GM13977 (cell line): Measurements from ENCODE around the gene CFDP1.

ENCODE experiments used
- DNase-seq: peaks from one replicate; pipeline ENCODE4 v3.0.0; 2012; ENCODE audit warnings: low spot score
- in situ Hi-C: fragments of 300-500 bp; cut with MboI; formaldehyde crosslinking; loops from one replicate; pipeline ENCODE4 v1.12.0; 2022; ENCODE audit warnings: low sequenced_read_pairs, low pct_unique_long_range_greater_than_20kb, mixed read lengths, inconsistent platforms; ENCODE audit not compliant: unreplicated experiment
- TF ChIP-seq, protein P1 (sequence below): IDR thresholded peaks from 2 replicates; pipeline ENCODE4 v1.5.1; 2012; ENCODE audit warnings: mild to moderate bottlenecking, control low read depth; ENCODE audit not compliant: insufficient read depth; ENCODE audit errors: extremely low read depth, missing control alignments

The CFDP1 gene

DNA sequence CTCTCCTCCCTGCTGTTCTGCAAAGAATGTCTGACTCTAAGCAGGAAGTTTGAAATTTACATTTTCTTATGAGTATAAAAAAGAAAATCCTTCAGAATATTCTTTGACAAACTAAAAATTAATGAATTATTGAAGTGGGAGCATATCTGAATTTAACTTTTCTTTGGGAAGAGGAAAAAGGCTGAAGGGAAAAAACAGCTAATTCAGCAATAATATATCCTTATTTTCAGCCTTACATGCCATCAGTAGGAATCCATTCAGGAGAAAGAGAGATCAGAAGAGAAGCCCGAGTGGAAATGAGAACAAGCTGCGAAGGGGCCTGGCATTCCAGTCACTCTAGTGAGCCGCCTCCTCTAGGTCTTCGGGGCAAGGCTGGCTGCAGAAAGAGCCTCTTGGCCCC, 140.1 kb downstream of the CFDP1 start:
- TF ChIP-seq, protein P1, sequence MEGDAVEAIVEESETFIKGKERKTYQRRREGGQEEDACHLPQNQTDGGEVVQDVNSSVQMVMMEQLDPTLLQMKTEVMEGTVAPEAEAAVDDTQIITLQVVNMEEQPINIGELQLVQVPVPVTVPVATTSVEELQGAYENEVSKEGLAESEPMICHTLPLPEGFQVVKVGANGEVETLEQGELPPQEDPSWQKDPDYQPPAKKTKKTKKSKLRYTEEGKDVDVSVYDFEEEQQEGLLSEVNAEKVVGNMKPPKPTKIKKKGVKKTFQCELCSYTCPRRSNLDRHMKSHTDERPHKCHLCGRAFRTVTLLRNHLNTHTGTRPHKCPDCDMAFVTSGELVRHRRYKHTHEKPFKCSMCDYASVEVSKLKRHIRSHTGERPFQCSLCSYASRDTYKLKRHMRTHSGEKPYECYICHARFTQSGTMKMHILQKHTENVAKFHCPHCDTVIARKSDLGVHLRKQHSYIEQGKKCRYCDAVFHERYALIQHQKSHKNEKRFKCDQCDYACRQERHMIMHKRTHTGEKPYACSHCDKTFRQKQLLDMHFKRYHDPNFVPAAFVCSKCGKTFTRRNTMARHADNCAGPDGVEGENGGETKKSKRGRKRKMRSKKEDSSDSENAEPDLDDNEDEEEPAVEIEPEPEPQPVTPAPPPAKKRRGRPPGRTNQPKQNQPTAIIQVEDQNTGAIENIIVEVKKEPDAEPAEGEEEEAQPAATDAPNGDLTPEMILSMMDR = no peak
- in situ Hi-C loops = no loop called here
- DNase-seq = no peak

DNA sequence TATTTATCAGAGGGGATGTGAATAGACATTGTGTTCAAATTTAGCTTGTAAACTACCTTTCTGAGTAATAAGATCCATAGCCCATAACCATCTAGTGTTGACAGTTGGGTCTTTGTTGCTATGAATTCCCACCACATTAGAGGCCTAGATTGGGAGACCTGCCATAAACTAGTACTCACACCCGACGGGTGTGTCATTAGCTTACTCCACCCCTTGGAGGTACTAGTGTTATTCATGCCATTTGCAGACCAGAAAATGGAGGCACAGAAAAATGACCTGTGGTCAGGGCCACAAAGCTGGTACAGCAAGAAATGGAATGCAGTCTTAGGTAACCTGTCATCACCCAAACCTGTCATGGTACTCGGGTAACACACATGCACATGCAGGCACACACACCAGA, 140.6 kb downstream of the CFDP1 start:
- in situ Hi-C loops = no loop called here
- TF ChIP-seq, protein P1 = no peak
- DNase-seq = no peak

DNA sequence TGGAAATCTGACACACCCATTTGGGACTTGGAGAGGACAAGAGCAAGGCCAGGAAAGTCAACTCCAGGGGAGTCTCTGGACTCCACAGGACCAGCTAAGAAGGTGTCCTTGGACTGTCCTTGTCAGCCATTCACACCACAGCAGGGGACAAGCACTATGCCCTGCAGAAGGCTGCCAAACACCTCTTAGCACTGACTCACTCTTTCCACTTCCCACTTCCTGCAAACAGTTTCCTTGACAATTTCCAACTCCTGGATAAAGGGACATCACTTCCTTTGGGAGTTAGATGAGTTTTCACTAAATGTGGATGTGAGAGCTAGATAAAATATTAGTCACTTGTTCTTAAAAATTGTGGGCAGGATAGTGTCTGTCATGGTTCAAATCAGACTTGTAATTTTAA, 144.1 kb downstream of the CFDP1 start:
- in situ Hi-C loops = no loop called here
- DNase-seq = no peak
- TF ChIP-seq, protein P1 = no peak

DNA sequence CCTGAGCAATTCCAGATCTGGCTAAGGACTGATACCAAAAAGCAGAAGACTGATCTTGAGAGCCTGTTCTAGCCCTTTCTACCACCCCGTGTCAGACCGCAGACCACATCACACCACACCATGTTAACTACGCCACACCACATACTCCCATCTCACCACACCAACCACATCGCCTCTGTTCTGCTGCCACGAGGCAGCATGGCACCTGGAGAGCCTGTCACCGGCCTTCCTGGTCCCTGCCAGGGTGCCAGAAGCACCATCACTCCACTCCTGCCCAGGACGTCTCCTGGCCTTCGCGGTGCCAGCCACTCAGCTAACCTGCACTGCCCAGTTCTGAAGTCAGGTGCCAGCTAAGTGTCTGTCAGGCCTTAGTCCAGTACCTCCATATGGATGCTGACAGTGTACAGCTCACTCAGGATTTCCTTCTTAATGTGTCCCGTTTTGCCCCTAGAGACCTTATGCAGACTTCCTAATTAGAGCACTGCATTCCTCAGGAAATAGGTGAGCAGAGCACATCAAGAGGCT, 144.6 kb downstream of the CFDP1 start:
- TF ChIP-seq, protein P1 = no peak
- in situ Hi-C loops = no loop called here
- DNase-seq = no peak

DNA sequence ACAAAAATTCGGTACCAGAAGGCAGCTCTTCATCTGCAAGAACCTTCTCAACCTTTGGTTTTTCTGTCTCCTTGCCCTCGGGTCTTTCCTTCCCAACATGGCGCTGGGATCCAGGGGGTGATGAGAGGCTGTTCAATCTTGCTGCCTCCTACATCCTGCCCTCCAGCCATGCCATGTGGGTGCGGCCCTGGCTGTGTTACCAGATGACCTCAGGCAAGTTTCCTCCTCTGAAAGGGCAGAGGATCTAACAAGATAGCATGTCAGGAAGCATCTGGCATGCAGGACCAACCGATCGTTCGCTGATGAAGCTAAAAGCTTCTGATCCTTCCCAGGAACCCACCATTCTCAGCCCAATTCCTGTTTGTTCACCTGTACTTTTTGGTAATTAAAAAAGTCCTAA, 145.1 kb downstream of the CFDP1 start:
- TF ChIP-seq, protein P1 = no peak
- DNase-seq = no peak
- in situ Hi-C loops = no loop called here

DNA sequence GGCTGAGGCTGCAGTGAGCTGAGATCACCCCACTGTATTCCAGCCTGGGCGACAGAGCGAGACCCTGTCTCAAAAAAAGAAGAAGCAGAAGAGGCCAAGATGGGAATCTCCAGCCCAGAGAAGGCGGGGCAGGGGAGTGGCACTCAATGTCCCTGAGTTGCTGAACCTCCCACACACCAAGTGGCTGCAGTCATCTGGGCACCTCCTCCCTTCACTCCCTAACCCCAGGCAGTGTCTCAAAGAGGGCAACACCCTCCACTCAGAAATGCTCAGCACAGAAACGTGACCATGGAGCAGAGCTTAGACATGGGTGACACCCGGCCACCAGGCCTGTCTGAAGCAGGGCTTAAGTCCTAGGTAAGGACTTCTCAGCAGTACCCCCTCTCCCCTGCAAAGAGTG, 145.6 kb downstream of the CFDP1 start:
- in situ Hi-C loops = no loop called here
- no peak for DNase-seq
- TF ChIP-seq, protein P1 = no peak

DNA sequence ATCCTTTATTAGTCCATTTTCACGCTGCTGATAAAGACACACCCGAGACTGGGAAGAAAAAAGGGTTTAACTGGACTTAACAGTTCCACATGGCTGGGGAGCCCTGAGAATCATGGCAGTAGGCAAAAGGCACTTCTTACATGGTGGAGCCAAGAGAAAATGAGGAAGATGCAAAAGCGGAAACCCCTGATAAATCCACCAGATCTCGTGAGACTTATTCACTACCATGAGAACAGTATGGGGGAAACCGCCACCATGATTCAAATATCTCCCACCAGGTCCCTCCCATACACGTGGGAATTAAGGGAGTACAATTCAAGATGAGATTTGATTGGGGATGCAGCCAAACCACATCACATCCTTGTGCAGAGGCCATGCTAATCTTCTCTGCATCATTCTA, 146.9 kb downstream of the CFDP1 start:
- DNase-seq = no peak
- TF ChIP-seq, protein P1 = no peak
- in situ Hi-C loops = no loop called here
